Measurements from ENCODE around the gene SMIM22.

DNA sequence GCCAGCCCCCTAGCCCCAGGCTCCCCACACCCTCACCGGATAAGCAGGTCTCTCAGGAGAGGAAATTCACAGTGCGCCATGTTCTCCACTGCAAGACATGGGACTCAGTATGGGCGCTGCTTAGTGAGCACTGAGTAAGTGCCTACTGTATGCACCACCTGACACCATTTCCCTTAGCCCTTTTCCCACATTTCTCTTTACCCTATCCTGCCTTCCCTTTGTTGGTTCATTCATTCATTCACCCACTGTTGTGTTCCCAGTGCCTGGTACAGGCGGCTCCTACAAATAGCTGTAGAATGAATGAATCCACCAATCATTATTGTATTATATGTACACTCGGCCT is 17.1 kb upstream of the SMIM22 start:
- TF ChIP-seq, protein P1, sequence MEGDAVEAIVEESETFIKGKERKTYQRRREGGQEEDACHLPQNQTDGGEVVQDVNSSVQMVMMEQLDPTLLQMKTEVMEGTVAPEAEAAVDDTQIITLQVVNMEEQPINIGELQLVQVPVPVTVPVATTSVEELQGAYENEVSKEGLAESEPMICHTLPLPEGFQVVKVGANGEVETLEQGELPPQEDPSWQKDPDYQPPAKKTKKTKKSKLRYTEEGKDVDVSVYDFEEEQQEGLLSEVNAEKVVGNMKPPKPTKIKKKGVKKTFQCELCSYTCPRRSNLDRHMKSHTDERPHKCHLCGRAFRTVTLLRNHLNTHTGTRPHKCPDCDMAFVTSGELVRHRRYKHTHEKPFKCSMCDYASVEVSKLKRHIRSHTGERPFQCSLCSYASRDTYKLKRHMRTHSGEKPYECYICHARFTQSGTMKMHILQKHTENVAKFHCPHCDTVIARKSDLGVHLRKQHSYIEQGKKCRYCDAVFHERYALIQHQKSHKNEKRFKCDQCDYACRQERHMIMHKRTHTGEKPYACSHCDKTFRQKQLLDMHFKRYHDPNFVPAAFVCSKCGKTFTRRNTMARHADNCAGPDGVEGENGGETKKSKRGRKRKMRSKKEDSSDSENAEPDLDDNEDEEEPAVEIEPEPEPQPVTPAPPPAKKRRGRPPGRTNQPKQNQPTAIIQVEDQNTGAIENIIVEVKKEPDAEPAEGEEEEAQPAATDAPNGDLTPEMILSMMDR (IDR thresholded peaks at IDR 0.05) = no peak
- TF ChIP-seq POLR2A (IDR thresholded peaks at IDR 0.05) = no peak

Measured in body of pancreas (tissue), 4 donors.